ENCODE measurements around the gene KAT6B.
"Not testable (repeated sequence)": the region's sequence is repeated elsewhere in the genome, so short reads cannot be mapped to it uniquely, and the experiment has no call there.

The KAT6B gene

GRCh38 chr10:74863551-74863950 lies 37.2 kb downstream of the KAT6B start:
- no peak for DNase-seq

GRCh38 chr10:74867351-74867750 lies 41.0 kb downstream of the KAT6B start:
- DNase-seq = no peak

DNA sequence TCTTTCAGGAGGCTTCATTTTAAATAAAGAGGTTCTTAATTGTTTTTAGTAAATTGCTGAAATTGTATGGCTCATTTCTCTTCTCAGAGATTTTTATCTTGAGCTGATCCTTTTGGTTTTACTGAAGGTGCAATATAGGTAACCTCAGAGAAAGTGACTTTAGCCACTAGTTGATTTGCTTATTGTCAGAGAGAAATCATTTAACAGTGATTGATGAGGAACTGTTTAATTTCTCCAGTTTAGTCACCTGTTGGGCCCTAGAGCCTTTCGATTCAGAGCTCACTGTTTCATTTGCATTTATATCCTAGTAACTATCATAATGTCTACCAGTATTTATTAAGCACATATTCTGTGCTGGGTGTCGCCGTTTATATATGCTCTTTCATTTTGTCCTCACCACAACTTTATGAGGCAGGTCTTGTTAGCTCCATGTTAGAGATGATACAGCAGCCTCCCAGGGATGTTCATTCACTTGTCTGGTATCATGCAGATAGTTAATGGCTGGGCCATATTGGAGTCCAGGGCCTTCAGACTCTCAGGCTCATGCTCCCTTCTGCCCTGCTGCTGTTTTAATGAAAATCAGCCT lies 42.1 kb downstream of the KAT6B start:
- DNase-seq = no peak

DNA sequence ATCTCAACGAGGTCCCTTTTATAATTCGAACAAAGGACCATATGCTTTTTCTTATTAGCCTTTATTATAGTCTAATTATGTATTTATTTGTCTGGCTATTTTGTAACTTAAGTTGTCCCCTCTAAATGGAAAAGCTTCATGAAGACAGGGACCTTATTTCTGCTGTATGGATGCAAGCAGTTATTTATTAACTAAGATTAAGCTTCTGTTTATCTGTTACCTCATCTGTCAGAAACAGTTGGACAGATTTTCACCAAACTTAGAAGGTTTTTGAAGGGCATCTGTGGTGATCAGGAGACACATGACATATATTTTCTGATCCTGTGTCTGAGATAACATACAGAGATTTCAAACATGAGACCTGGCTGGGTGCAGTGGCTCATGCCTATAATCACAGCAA lies 43.2 kb downstream of the KAT6B start:
- no peak for DNase-seq

GRCh38 chr10:74870191-74870590 lies 43.8 kb downstream of the KAT6B start:
- no peak for DNase-seq

GRCh38 chr10:74871595-74872382 lies 45.4 kb downstream of the KAT6B start:
- no peak for DNase-seq

DNA sequence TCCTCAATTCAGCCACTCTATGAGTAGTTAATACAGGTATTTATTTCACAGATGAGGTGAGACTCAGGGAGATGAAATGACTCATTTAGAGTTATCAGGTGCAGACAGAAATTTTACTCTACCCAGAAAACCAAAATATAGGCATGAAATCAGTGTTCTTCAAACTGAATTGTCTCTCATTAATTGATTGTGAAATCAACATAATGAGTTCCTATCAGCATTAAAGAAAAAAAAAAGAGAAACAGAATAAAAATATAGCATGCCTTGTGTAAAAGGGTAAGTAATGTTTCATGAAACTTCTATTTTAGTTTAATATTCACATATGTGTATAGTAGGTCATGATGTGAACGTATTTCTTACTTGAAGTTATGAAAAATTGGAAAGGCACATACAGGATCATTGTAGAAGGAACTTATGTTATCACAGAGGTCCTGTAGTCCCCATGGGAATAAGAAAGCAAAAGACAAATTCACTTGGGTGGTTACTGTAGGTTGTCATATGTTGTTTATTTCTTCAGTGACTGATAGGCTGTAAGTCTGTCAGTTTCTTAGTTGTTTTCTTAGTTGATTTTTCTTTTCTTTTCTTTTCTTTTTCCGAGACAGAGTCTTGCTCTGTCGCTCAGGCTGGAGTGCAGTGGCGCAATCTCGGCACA lies 47.5 kb downstream of the KAT6B start:
- DNase-seq = no peak

- DNase-seq = no peak
Observed at GRCh38 chr10:74874649-74875048, 48.2 kb downstream of the KAT6B start.

DNA sequence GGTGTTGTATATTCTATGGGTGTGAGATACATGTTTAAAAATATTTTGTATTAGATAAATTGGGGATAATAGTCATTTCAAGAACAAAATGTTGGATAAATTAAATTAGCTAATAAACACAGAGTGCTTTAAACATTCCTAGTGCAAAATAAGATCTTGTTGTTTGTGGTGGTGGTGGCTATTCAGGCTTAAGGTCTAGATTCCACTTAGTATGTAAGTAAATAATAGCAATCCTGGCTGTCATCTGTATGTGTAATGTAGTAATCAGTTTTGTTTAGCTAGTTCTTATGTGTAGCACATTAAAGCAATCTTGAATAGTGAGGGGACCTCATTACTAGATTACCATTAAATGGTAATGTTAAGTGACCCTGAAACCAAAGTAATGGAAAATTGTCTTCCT lies 48.7 kb downstream of the KAT6B start:
- DNase-seq = no peak

- no peak for DNase-seq
Observed at GRCh38 chr10:74875966-74876365, 49.6 kb downstream of the KAT6B start.

DNA sequence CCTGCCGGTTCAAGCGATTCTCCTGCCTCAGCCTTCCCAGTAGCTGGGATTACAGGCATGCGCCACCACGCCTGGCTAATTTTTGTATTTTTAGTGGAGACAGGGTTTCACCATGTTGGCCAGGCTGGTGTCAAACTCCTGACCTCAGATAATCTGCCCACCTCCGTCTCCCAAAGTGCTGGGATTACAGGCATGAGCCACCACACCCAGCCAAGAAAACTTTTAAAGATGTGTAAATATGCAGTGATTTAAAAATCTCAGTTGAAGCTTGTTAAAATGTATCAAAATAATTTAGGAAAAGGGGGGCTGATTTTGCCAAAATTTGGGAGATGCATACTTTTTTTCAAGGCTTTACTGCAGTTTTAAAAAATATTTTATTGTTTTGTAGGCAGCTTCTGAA lies 50.7 kb downstream of the KAT6B start:
- not testable (repeated sequence) for DNase-seq

DNA sequence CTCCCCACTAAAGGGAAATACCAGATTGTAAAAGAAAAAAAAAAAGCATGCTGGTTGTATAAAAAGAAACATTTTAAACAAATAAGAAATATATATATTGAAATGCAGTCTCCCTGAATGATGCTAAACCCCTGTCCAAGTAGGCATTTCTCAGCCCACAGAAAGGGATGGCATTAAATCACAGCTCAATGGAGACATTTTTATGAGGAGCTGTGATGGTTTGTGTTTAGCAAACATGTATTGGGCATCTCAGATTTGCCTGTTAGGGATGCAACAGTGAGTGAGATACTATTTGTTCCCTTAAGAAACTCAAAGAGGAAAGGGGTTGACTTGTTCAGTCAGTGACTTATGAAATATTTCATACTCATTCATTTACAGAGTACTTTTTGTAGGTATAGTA lies 51.5 kb downstream of the KAT6B start:
- DNase-seq = no peak

GRCh38 chr10:74880041-74880440 lies 53.6 kb downstream of the KAT6B start:
- no peak for DNase-seq

GRCh38 chr10:74881253-74881884 lies 55.0 kb downstream of the KAT6B start:
- DNase-seq = no peak

GRCh38 chr10:74882427-74882826 lies 56.0 kb downstream of the KAT6B start:
- DNase-seq = no peak

GRCh38 chr10:74882831-74883230 lies 56.4 kb downstream of the KAT6B start:
- DNase-seq = no peak

DNA sequence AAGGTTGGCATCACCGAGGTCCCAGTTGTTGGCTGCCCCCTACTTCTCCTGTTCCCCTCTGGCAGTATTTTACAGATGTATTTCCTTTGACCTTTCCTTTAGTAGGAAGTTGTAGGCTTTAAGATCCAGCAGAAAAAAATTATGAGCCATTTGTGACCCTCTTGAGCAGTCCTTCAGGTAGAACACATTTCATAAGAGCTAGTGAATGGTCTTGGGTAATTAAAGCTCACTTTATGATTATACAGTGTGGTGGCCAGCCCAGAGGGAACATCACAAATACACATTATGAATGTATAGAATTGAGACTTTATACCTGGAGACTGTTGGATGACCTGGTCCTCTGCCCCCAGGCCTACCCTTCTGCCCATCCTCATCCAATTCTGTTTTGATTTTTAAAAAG lies 57.0 kb downstream of the KAT6B start:
- no peak for DNase-seq

DNA sequence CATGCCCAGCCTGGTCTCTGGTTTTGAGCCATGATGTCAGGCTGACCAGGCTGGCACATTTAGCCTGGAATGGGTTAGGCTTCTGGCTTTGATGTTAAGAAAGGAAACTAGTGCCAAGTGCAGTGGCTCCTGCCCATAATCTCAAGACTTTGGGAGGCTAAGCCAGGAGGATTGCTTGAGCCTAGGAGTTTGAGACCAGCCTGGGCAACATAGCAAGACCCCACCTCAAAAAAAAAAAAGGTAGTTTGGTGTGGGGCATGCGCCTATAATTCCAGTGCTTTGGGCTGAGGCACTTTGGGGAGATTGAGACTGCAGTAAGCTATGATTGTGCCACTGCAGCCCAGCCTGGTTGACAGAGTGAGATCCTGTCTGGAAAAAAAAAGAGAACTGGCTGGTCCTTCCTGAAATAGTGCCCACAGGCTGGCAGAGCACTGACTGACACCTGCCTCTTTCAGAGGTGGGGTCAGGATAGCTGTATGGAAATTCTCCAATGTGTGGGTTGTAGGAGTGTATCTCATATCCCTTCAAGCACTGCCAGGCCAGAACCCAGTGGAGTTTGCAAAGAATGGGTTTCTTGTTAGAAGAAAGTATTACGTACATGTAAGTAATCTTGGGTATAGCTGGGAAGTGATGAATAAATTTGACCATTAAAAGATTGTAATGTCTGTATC lies 61.3 kb downstream of the KAT6B start:
- no peak for DNase-seq

DNA sequence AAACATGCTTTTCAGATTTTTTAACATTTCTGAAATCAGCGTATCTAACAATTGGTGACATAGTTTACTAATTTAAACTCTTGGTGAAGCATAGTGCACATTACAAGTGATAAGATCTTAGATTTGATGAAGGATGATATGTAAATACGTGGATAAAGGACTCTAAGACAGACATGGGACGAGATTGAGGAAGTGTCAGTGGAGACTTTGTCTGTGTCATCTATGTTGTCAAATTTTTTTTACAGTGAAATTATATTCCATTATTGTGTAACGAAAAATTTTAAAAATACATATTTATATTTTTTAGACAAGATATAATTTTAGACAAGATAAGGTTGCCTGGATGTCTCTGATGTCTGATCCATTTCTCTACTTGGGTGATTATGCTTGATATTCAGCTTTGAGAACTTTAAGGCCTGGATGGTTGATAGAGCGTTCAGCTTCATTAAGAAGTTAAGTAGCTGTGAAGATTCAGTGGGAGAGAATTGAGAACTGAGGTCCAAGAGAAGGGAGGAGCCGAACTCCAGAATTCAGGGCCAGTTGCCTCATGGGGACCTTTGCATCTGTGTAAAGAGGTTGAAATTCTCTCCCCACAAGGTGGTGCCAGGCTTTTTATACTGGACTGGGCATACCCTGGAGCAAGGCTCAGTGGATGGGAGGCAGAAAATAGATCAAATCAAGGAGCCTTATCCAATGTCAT lies 62.7 kb downstream of the KAT6B start:
- no peak for DNase-seq

DNA sequence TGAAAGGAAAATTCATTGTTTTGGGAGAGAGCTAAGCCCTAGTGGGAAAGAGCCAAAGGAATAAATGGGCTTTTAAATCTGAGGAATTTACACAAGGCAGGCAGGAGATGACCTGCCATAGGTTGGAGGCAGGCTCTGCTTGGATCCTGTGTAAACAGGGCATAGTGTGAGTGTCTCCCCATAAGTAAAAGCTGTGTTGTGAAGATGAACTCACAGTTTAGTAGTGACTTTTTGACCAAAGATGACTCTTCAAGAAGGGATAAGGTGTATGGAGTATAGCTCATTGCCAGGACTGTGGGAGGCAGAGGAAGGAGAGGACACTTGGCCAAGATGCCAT lies 63.2 kb downstream of the KAT6B start:
- no peak for DNase-seq

GRCh38 chr10:74890460-74890859 lies 64.1 kb downstream of the KAT6B start:
- DNase-seq = no peak

GRCh38 chr10:74891053-74891452 lies 64.7 kb downstream of the KAT6B start:
- no peak for DNase-seq

DNA sequence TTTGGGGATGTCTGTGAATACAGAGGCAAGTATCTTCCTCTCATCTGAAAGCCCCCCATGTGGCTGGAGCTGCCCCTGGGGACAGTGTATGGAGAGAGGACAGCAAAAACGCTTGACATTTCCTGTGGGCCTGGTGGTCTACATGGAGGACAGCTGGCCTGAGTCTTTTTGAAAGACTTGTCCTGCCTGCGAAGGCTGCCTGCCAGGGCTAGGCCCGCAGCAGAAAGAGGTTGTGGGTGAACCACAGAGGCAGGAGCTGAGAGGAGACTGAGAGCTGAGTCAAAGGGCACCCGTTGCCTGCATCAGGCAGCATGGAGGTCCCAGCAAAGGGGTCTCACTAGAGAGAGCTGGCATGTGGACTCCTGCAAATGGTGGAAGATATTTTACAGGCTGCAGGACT lies 66.4 kb downstream of the KAT6B start:
- DNase-seq = no peak

Data from activated CD4-positive, alpha-beta T cell treated with anti-CD3 and anti-CD28 coated beads, Interleukin-2, amount 50 U/mL, for 1 hour (primary cell).